Sigmoid colon (tissue), 4 donors: ENCODE data around the gene NPAP1.
"Not testable (repeated sequence)": the region's sequence is repeated elsewhere in the genome, so short reads cannot be mapped to it uniquely, and the experiment has no call there.

Experiments used
- CTCF ChIP-seq, 4 experiments: fragments of 450-650 bp in 3 of 4; fragments of 200-600 bp in 1 of 4; IDR thresholded peaks; one replicate each; pipeline ENCODE4 v1.5.1; 2016 to 2019; ENCODE audit warnings: antibody characterized with exemption in 4 of 4, mild to moderate bottlenecking in 3 of 4, moderate library complexity in 2 of 4
- POLR2A ChIP-seq, 2 donors: fragments of 450-650 bp; IDR thresholded peaks; one replicate each; pipeline ENCODE4 v1.6.1; 2016; ENCODE audit warnings: antibody characterized with exemption in 2 of 2, mild to moderate bottlenecking in 2 of 2, moderate library complexity in 2 of 2
- POLR2AphosphoS5 ChIP-seq, 4 donors: sonication (generic); formaldehyde crosslinking; IDR thresholded peaks; one replicate each; pipeline ENCODE4 v1.6.1; 2017; ENCODE audit warnings: antibody characterized with exemption in 4 of 4

- TF ChIP-seq CTCF, POLR2AphosphoS5, POLR2A (IDR thresholded peaks at IDR 0.05): not testable (repeated sequence)
Observed at GRCh38 chr15:24639412-24639811, 36.2 kb upstream of the NPAP1 start.
